HG03575 (cell line): Measurements from ENCODE around the gene CADM3.

ENCODE experiments used
- ATAC-seq: cut with Tn5 transposase; IDR thresholded peaks from one replicate; pipeline ENCODE4 v1.9.1; 2021; ENCODE audit not compliant: unreplicated experiment, insufficient number of reproducible peaks, low FRiP score; ENCODE audit errors: extremely low read depth

CADM3 gene

DNA sequence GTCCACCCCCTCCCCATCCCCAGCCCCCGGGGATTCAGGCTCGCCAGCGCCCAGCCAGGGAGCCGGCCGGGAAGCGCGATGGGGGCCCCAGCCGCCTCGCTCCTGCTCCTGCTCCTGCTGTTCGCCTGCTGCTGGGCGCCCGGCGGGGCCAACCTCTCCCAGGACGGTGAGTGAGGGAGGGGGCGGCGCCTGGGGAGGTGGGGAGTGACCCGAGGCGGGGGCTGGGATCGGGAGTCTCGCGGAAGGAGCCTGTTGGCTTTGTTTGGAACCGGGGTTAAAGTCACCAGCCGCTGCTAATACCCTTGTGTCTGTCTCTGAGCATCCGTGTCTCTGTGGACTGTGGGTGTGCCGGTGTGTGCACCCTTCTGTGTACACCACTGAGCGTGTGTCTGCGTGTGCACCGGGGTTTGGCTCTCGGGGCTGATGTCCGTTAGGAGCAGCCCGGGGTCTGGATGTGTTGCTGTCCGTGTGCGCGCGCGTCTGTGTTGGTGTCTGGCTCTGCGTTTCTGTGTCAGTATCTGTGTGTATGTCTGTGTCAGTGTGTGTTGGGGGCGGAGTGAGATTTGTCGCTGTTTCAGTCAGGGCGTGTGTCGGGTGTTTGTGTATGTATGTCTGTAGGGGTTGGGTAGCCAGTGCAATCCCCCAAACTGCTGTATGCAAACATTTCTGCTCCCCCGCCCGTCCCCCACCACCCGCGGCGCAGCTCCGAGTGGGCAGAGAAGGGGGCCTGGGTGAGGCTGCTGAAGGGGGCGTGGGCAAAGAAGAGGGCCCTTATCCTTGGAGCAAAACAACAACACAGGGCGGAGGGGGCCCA lies 480 bp downstream of the CADM3 start:
- no peak for ATAC-seq

DNA sequence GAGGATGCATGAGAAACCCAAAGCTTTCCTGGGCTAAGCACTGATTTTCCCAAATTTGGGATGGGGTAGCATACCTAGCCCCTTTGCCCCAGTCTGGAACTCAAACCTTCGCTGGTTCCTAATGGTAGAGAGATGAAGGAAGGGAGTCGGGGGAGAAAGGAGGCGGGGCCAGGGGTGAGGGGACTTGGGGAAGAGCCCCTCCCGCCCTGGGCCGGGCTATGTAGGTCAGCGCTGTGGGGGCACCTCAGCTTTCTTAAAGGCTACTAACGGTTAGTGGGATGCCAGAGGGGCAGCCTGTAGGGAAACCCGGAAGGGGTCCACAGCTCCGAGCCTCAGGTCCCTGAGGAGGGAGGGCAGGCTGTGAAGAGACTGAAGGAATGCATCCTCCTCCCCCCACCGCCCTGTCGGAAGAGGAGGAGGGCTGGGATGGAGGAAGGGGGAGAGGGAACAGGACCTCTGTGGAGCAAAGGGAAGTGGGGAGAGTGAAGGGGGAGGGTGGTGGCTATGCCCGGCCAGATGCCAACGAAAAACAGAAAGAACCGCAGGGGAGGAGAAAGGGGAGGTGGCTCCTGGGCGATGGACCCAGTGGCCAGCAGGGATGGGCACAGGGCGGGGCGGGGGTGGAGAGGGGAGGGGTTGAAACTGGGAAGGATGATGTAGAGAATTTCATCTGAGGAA lies 1.3 kb downstream of the CADM3 start:
- no peak for ATAC-seq

DNA sequence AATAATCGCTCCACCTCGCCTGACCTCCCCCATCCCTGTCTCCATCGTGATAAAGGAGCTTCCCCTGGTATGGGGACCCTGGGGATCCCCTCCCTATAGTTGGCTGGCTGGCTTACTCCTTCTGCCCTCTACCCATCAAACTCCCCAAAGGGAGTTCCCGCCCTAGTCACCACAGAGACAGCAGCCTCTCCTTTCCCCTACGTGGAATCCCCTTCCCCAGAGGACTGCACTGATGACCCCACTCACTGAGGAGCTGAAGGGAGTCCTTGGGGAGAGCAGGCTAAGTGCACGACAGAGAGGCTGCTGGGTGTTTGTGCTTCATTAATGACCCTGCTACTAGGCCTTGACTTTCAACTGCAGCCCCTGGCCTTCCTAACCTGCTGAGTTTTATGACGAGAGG lies 1.9 kb downstream of the CADM3 start:
- no peak for ATAC-seq

DNA sequence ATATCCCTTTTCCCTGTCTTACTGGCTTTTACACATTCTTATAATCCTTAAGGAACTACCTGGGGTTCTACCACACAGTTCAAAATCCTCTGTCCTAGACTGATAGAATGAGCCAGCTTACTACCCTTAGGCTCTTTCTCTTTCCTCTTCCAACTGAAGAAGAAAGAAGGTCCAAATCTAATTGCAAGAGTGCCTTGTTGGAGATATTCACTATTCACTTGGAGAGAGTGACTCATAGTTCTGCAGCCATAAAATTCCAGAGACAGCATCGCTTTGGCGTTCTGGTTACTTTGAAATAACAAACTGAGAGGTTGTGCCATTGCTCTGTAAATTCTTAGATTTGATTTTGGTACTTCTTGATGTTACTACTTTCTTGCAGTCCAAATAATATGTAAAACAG lies 4.2 kb downstream of the CADM3 start:
- no peak for ATAC-seq

DNA sequence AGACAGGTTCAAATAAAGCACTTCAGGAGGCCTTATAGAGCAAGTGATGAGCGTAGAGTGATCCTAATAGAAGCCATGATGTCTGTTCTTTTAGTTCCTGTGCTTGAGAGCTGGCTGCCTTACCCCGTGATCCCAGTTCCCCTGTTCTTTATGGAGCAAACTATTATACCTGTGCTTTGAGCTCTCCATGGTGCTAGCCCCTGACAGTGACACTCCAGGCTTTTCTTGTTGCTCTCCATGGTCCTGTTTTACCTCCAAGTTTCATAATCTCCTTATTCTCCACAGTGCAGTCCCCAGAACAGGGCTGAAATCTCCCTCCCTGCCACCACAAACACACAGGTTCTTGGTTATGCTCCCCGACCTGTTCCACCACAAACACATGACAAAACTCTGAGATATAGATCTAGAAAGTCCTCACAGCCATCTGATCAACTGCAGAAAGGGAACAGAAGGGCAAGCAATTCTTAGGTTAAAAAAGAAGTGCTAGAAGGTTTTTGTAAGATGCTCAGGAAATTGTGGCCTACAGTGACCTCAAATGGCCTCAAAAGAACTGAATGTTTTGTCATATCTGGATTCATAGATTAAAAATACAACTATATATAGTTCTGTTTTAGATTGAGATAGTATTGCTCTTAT lies 6.0 kb downstream of the CADM3 start:
- ATAC-seq = no peak

DNA sequence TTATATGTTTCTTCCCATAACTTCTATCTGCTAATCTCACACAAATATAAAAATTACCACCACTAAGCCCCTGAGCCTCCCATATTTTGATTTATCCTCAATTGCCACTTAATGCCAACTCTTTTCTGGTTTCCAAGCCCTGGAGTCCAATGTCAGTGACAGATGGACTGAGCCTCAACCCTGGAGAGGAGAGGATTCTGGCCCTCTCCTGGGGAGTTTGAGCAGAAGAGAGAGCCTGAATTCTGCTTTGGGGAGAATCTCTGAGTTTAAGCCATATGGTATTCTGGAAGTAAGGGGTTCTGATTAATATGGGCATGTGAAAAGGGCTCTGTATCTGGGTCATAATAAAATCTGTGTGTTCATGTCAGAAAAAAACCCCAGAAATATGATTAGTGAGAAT lies 8.5 kb downstream of the CADM3 start:
- no peak for ATAC-seq

DNA sequence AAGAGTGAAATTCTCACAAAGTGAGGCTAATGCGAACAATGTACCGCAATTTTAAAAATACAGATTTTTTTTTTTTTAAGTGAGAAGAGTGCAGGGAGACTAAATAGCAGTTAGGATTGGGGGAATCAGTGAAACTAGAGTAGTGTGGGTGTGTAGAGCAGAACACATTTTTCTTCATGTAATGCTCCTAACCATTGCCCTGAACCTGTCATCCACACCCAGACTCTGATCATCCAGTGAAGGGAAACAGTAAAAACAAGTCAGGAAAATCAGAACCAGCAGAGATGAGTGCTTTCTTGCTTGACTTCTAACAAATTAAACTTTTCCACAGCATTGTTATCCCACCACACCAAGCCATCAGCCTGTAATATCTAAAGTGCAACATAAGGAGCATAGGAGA lies 9.1 kb downstream of the CADM3 start:
- ATAC-seq = no peak

DNA sequence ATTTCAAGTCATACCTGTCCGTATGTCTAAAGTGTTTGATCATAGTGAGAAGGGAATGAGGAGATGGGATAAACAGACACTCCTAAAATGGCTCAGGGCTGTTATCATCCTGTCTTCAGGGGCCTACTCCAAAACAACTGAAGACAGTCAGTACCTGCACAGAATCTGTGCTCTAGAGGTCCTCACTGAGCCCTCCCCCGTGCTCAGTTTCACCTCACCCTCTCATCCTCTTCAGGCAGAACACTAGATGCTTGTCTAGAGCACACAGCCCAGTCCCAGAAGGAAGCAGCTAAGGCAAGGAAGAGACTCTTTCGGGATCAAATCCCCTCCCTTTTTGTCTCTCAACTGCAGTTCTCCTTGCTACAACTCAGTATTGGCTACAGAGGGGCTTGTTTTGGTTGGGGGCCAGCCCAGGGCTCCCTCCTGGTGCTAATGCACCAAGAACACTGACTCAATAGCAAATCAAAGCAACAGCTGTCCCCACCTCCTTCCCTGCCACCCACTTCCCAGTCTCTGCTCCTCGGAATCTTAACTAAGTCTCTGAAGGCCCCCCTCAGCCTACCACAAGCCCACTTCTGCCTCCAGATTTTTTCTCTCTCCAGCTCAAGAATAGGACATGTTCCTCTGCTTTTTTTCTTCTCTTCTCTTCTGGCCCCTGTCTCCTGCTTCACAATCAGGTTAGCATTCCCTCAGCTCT lies 10.1 kb downstream of the CADM3 start:
- ATAC-seq = no peak

DNA sequence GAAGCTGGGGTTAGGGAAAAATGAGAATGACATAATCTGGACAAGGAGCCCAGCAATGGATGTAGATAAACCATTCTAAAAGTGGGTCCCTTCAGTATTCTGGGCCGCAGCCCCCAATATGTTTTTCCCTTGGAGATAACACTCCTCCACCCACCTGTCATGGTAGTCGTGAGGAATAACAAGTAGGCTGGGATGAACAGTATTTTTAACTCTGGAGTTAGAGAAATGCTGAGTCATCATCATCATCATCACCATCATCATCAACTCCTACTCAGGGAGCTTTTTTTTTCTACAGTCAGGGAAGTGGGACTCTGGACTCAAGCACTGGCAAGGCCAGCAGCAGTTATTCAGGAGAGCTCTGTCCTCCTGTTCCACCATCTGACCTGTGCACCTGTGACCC lies 12.8 kb downstream of the CADM3 start:
- no peak for ATAC-seq

DNA sequence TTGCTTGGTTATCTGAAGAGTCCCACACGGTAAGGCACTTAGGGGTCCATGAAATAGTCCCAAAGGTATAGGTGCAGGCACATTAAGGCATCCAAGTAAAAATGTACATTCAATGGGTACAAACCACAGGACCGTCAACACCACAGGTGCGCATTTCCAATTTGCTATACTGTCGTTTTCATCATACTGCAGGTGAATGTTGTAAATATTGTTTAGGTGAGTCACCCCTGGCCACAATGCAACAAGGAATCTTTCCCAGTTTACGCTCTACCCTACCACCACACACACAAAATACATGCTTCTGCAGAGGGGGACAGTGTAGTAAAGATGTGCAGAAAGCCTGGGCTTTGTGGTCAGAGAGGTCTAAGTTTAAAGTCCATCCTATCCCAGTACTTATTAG lies 13.7 kb downstream of the CADM3 start:
- ATAC-seq = no peak

DNA sequence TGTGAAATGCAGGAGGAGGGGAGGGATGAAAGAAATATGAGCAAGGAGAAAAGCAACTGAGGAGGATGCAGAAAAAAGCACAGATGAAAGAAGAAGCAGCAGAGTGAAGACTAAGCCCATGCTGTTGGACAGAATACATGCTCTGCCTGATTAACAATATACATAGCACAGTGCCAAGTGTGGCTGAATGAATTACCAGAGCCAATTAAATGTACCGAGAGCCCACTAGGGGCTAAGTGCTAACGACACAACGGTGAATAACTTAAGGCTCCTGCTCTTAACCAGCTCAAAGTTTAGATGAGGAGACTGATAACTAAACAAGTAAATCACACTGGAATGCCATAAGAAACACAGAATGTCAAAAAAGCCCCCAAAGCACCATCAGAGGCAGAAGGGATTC lies 15.6 kb downstream of the CADM3 start:
- no peak for ATAC-seq

DNA sequence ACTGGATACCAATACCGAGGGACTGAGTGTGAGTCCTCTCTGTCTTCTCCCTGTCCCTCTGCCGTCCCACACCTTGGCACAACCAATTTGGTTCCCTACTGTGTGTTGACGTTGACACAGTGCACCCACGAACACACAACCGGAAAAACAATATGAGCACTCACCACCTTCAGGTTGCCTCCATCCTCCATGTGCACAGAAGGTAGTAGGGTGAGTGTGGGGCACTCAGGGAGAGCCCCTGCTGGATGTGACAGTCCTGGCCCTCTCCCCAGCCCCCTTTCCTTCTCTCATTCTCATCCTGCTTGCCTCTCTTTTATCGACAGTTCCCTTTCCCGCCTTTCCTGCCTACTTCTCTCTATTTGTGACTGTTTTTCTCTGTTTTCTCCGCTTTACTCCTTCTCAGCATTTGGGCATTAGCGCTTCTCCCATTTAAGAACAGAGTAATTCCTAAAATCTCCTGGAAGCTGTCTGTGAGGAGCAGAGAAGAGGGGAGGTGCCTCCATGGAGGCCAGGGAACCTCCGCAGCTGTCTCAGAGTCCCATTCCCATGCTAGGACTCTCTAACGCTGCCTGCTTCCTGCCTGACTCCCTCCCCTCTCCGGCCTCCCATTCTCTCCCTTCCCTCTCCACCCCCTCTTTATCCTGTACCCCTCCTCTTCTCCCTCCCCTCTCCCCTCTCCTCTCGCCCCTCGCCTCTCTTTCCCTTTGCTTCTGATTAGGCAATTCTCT lies 16.4 kb downstream of the CADM3 start:
- no peak for ATAC-seq

DNA sequence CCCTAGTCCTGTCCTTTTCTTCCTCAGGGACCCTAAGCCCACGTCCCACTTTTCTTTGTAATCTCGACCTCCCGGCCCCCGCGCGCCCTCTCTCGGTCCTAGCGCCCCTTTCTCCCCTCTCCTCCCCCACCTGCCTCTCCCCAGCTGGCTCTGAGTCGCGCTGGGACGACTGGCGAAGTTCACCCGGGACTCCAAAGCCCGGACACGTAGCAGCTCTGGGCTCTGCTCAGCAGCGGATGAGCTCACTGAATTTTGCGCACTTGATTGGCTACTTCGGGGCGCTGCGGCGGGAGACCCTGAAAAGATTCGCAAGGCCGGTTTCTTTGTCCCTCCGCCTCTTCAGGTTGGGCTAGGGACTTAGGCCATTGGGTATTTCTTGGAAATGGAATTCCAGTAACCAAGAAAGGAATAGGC lies 17.0 kb downstream of the CADM3 start:
- peak; percentile 89 for ATAC-seq

DNA sequence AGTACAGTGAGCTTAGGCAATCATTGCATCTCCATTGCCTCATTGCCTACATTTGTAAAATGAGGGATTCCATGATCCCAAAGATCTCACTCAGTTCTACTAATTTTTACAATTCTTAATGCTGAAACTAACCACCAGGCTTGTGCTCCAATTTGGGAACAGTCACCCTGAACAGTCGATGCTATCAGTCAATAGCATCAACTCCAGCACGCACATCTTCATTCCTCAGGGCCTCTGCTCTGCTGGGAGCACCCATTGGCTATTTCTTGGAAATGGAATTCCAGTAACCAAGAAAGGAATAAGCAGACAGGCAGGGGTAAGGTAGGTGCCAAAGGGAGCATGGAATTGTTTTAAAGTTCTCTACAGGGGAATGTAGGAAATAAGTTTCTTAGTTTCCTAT lies 19.0 kb downstream of the CADM3 start:
- ATAC-seq = no peak

DNA sequence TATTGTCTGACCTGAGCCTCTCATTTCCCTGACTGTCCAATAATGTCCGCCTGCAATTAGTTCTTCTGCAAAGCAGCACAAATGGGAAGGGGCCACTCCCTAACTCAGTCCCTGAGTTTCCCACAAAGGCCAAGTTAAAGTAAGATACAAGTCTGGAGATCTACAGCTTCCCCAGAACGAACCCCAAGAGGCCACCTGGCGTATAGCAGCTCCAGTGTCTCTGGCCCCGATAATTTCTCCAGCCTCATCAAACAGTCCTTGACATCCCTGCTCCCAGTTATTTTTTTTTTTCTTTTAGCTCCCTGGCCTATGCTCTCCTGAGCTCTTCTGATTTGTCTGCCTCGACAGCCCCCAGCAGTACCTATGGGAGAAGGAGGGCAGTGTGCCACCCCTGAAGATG lies 25.1 kb downstream of the CADM3 start:
- ATAC-seq = no peak

DNA sequence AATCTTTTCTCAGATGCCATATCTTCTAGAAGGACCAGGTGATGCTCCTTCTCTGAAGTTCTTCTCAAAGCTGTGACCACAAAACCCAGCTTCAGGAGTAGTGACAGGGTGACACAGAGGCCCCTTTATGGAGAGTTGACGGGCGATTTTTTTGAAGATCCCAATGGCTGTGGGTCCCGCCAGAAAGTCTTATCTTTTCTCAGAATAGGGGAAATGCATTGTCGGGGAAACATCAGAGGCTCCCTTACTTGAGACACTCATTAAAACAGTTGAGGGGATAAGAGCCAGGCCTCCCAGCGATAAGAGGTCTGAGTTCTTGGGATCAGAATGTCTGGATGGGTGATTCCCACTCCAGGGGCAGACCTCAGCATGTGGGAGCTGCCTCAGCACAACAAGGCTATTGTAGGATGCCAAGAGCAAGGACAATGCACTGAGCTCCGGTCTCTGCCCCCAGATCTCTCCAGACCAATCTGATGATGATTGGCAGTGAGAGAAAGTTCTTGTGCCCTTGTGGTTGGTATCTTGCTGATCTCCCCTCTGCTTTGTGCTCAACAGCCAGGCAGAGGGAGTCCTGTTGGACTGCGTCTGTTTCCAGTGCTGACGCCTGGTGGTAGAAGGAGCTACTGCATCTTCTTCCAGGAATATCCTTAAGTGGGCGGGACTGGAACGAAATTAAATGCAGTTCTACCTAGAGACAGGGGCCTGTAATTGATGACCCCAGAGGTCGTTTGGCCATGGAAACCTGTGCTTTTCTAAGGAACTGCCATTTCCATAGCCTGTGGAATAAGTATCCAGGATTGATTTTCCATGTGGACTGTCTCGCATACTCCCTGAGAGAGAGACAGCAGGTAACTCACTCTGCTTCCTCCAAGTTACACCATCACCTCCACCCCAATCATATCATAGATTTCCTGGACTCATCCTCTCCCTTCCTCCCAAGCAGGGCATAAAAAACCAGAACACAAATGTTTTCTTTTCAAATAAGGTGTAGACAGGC lies 26.4 kb downstream of the CADM3 start:
- no peak for ATAC-seq

DNA sequence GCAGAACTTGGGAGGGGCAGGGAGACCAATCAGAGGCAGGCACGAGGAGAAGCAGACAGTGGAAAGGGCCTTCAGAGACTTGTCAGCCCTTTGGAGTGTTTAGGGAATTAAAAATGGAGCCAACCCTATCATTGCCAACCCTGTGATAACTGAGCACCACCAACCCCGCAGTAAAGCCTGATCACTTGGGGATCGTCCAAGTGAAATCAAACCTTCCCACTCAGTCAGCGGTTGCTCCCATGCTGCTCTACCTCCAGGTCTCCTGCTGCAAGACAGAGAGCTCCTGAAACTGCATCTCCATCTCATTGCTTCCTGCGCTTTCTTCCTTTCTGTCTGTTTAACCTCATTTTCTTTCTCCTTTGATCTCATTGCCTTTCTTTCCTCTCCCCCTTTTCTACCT lies 28.5 kb downstream of the CADM3 start:
- ATAC-seq = no peak

DNA sequence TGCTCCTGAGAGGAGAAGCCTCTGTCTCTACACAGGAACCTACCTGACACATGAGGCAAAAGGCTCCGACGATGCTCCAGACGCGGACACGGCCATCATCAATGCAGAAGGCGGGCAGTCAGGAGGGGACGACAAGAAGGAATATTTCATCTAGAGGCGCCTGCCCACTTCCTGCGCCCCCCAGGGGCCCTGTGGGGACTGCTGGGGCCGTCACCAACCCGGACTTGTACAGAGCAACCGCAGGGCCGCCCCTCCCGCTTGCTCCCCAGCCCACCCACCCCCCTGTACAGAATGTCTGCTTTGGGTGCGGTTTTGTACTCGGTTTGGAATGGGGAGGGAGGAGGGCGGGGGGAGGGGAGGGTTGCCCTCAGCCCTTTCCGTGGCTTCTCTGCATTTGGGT lies 29.4 kb downstream of the CADM3 start:
- ATAC-seq = no peak
